GM19324 (cell line): Measurements from ENCODE around the gene GIMAP4.
"Not testable (repeated sequence)": the region's sequence is repeated elsewhere in the genome, so short reads cannot be mapped to it uniquely, and the experiment has no call there.

Source experiments
- ATAC-seq: cut with Tn5 transposase; IDR thresholded peaks from one replicate; pipeline ENCODE4 v1.9.1; 2021; ENCODE audit warnings: mild to moderate bottlenecking, moderate library complexity; ENCODE audit not compliant: unreplicated experiment, low FRiP score

Gene GIMAP4

GRCh38 chr7:150567169-150567568 is at the start of gene GIMAP4:
Gene GIMAP4 (plus strand): TSS chr7:150567390. CDS start chr7:150569902, 2,512 bp downstream.
- ATAC-seq: no peak

- ATAC-seq: no peak
Observed at GRCh38 chr7:150519310-150519709, 47.9 kb upstream of the GIMAP4 start.

- no peak for ATAC-seq
Observed at GRCh38 chr7:150520145-150520544, 47.0 kb upstream of the GIMAP4 start.

GRCh38 chr7:150522931-150523330 is 44.3 kb upstream of the GIMAP4 start:
- not testable (repeated sequence) for ATAC-seq

GRCh38 chr7:150524018-150524417 is 43.2 kb upstream of the GIMAP4 start:
- ATAC-seq: no peak

GRCh38 chr7:150531704-150532103 is 35.5 kb upstream of the GIMAP4 start:
- no peak for ATAC-seq

- ATAC-seq: no peak
Observed at GRCh38 chr7:150538259-150538658, 28.9 kb upstream of the GIMAP4 start.

- ATAC-seq: no peak
Observed at GRCh38 chr7:150553163-150553562, 14.0 kb upstream of the GIMAP4 start.

GRCh38 chr7:150556521-150557138 is 10.6 kb upstream of the GIMAP4 start:
- ATAC-seq: no peak

GRCh38 chr7:150560486-150560885 is 6.7 kb upstream of the GIMAP4 start:
- no peak for ATAC-seq

GRCh38 chr7:150562919-150563318 is 4.3 kb upstream of the GIMAP4 start:
- ATAC-seq: no peak

- no peak for ATAC-seq
Observed at GRCh38 chr7:150564006-150564405, 3.2 kb upstream of the GIMAP4 start.

- ATAC-seq: no peak
Observed at GRCh38 chr7:150564566-150564965, 2.6 kb upstream of the GIMAP4 start.

- no peak for ATAC-seq
Observed at GRCh38 chr7:150565239-150565638, 2.0 kb upstream of the GIMAP4 start.

GRCh38 chr7:150566123-150566522 is 1.1 kb upstream of the GIMAP4 start:
- ATAC-seq: no peak

- ATAC-seq: no peak
Observed at GRCh38 chr7:150566572-150566971, 618 bp upstream of the GIMAP4 start.

GRCh38 chr7:150567871-150568301 is 696 bp downstream of the GIMAP4 start:
- no peak for ATAC-seq

GRCh38 chr7:150568714-150569113 is 1.5 kb downstream of the GIMAP4 start:
- no peak for ATAC-seq

- ATAC-seq: no peak
Observed at GRCh38 chr7:150569245-150569955, 2.2 kb downstream of the GIMAP4 start.

GRCh38 chr7:150570556-150571465 is 3.6 kb downstream of the GIMAP4 start:
- ATAC-seq: no peak

GRCh38 chr7:150572496-150572895 is 5.3 kb downstream of the GIMAP4 start:
- ATAC-seq: no peak
